PC-9 (cell line): Measurements from ENCODE around the gene ANO5. TPM values are rescaled to one million over a fixed set of nuclear protein-coding genes. Genes with fewer than 3 reads are reported as not detected.

ENCODE experiments used
- Bru-seq: library from RNA; stranded (reverse); fragments of 400-500 nt; gene quantifications from one replicate; lab custom pipeline; 2021; lab: Mats Ljungman, UMichigan
- BruChase-seq, 2 experiments: library from RNA; stranded (reverse); fragments of 400-500 nt; gene quantifications; one replicate each; lab custom pipeline; 2021; lab: Mats Ljungman, UMichigan
- BruUV-seq: library from RNA; stranded (reverse); fragments of 400-500 nt; replicated peaks from 2 replicates; lab custom pipeline; 2021; lab: Mats Ljungman, UMichigan
- CTCF ChIA-PET: fragments of 300-600 bp; sonication (Branson Sonifier 250); formaldehyde crosslinking; loops from one replicate; lab custom pipeline; 2022; ENCODE audit warnings: antibody characterized with exemption; lab: Charles Lee
- POLR2A ChIA-PET: fragments of 300-600 bp; sonication (Branson Sonifier 250); formaldehyde crosslinking; loops from one replicate; lab custom pipeline; 2022; ENCODE audit warnings: antibody characterized with exemption; ENCODE audit not compliant: unreplicated experiment; lab: Charles Lee
- DNase-seq, 2 experiments: peaks; one replicate each; pipeline versions ENCODE4 v3.0.0 to v3.0.0-alpha.2; 2015 to 2022; ENCODE audit warnings: mixed read lengths in 1 of 2
- H2AFZ ChIP-seq: fragments of 200-600 bp; sonication (generic); 2 replicates; pipeline ENCODE4 v1.8.1; 2017; ENCODE audit warnings: antibody characterized with exemption
- H3F3A ChIP-seq: fragments of 200-600 bp; sonication (generic); 2 replicates; pipeline ENCODE4 v1.8.1; 2017; ENCODE audit warnings: antibody characterized with exemption, mild to moderate bottlenecking, low read depth; ENCODE audit not compliant: insufficient read depth
- H3K27ac ChIP-seq: fragments of 200-600 bp; sonication (generic); 2 replicates; pipeline ENCODE4 v1.6.1; 2016; ENCODE audit warnings: mixed run types
- H3K27me3 ChIP-seq: fragments of 200-600 bp; sonication (generic); 2 replicates; pipeline ENCODE4 v1.6.1; 2016; ENCODE audit warnings: low read depth, mixed run types; ENCODE audit not compliant: insufficient read depth
- H3K36me3 ChIP-seq: fragments of 200-600 bp; sonication (generic); 2 replicates; pipeline ENCODE4 v1.6.1; 2016; ENCODE audit warnings: low read depth, mixed run types
- H3K4me1 ChIP-seq: fragments of 200-600 bp; sonication (generic); replicated peaks from 2 replicates; pipeline ENCODE4 v1.6.1; 2016; ENCODE audit warnings: mixed run types; ENCODE audit not compliant: insufficient read depth
- H3K4me2 ChIP-seq: fragments of 200-600 bp; sonication (generic); 2 replicates; pipeline ENCODE4 v1.6.1; 2017; ENCODE audit warnings: mixed run types
- H3K4me3 ChIP-seq: fragments of 200-600 bp; sonication (generic); 2 replicates; pipeline ENCODE4 v1.6.1; 2016; ENCODE audit warnings: mixed run types
- H3K79me2 ChIP-seq: fragments of 200-600 bp; sonication (generic); 2 replicates; pipeline ENCODE4 v1.6.1; 2017; ENCODE audit warnings: low read depth, mixed run types
- H3K9me2 ChIP-seq: fragments of 200-600 bp; sonication (generic); 2 replicates; pipeline ENCODE4 v1.8.1; 2017; ENCODE audit warnings: mild to moderate bottlenecking; ENCODE audit not compliant: insufficient read depth
- H3K9me3 ChIP-seq: fragments of 200-600 bp; sonication (generic); 2 replicates; pipeline ENCODE4 v1.8.1; 2016; ENCODE audit warnings: low read depth; ENCODE audit not compliant: insufficient read depth
- H4K20me1 ChIP-seq: fragments of 200-600 bp; sonication (generic); 2 replicates; pipeline ENCODE4 v1.8.1; 2017; ENCODE audit not compliant: insufficient read depth
- CTCF ChIP-seq: fragments of 200-600 bp; sonication (generic); conservative IDR thresholded peaks from 2 replicates; pipeline ENCODE4 v1.6.1; 2017; ENCODE audit warnings: mixed run types, antibody characterized with exemption, mild to moderate bottlenecking, moderate library complexity
- EZH2 ChIP-seq: fragments of 200-600 bp; sonication (generic); IDR thresholded peaks from 2 replicates; pipeline ENCODE4 v1.8.0; 2017; ENCODE audit warnings: antibody characterized with exemption, low read depth
- intact Hi-C: fragments of 100-400 bp; cut with micrococcal nuclease; formaldehyde crosslinking; loops from one replicate; pipeline ENCODE4 v1.10.0; 2022; ENCODE audit not compliant: unreplicated experiment
- long read RNA-seq: library from polyadenylated mRNA; stranded (forward); transcript quantifications from one replicate; pipeline ENCODE4 v2.0.0, GENCODE V29; 2022
- total RNA-seq: library from RNA; stranded (reverse); gene quantifications from 2 replicates; pipeline ENCODE4 v1.2.3, GENCODE V29; 2021

The ANO5 gene, protein sequence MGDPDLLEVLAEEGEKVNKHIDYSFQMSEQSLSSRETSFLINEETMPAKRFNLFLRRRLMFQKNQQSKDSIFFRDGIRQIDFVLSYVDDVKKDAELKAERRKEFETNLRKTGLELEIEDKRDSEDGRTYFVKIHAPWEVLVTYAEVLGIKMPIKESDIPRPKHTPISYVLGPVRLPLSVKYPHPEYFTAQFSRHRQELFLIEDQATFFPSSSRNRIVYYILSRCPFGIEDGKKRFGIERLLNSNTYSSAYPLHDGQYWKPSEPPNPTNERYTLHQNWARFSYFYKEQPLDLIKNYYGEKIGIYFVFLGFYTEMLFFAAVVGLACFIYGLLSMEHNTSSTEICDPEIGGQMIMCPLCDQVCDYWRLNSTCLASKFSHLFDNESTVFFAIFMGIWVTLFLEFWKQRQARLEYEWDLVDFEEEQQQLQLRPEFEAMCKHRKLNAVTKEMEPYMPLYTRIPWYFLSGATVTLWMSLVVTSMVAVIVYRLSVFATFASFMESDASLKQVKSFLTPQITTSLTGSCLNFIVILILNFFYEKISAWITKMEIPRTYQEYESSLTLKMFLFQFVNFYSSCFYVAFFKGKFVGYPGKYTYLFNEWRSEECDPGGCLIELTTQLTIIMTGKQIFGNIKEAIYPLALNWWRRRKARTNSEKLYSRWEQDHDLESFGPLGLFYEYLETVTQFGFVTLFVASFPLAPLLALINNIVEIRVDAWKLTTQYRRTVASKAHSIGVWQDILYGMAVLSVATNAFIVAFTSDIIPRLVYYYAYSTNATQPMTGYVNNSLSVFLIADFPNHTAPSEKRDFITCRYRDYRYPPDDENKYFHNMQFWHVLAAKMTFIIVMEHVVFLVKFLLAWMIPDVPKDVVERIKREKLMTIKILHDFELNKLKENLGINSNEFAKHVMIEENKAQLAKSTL
- total RNA-seq (not detected in 2 replicates), Bru-seq, nascent RNA (percentile 2 among the genes with signal in this experiment), BruChase-seq, experiment 1, labeled RNA remaining after a 2-hour chase (not detected), BruChase-seq, experiment 2, labeled RNA remaining after a 6-hour chase (percentile 1 among the genes with signal in this experiment)
- long read RNA-seq, partial matches to known transcripts, result 0 of 1 reads
- long read RNA-seq, other reads (novel, unspliced or antisense), result 1 of 1 reads

GRCh38 chr11:22192642-22193347 lies at the start of gene ANO5:
Gene ANO5 (plus strand): TSS chr11:22193085. CDS start chr11:22193493, 408 bp downstream.
- BruUV-seq, result no TSS peak
- no peak within 1 kb of the TSS for H3K4me3 ChIP-seq
- H3K4me1 ChIP-seq, result no peaks in the 10 kb centered on the region
- H3K9me2 ChIP-seq, result no peaks in the 10 kb centered on the region
- no peaks in the 10 kb centered on the region for H3K9me3 ChIP-seq
- H3K27me3 ChIP-seq, result no peaks in the 10 kb centered on the region
- TF ChIP-seq EZH2 (no peak), CTCF (no peak)
- H3K36me3 ChIP-seq, result no peaks in the 10 kb centered on the region
- intact Hi-C loops, result no loop called here
- H3F3A ChIP-seq, result no peaks in the 10 kb centered on the region
- ChIA-PET CTCF (no interaction called here), POLR2A (no interaction called here)
- no peak within 1 kb of the TSS for H2AFZ ChIP-seq
- no peak within 1 kb of the TSS for H3K4me2 ChIP-seq
- no peaks in the 10 kb centered on the region for H3K79me2 ChIP-seq
- no peak within 1 kb of the TSS for H3K27ac ChIP-seq
- H4K20me1 ChIP-seq, result no peaks in the 10 kb centered on the region
- DNase-seq, result no peak

DNA sequence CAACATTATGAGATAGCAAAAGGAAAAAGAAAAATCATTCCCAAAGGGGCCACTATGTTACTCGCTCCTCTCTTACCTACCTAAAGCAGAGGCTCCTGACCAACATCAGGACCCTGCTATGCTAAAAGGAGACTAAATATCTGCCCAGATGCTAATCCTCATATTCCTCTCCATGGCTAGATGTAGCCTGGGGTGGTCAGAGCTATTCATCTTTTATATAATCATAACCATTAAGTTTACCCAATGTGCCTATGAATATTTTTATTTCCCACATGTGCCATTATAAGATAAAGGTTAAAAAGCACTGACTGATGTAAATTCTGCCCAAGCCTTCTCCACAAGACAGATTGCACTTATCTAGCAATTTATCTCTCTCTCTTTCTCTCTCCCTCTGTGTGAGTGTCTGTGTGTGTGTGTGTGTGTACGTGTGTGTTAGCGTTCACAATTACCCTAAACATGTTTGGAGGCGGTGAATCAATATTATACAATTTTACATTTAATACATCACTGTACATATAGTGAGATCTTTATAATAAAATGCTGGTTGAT lies 41.2 kb upstream of the ANO5 start:
- no peak overlapping the region for H3K4me2 ChIP-seq
- BruUV-seq, result no TSS peak
- H3K9me2 ChIP-seq, result no peaks in the 10 kb centered on the region
- DNase-seq, result no peak
- no peak overlapping the region for H3K27ac ChIP-seq
- intact Hi-C loops, result no loop called here
- H3K27me3 ChIP-seq, result no peaks in the 10 kb centered on the region
- no peaks in the 10 kb centered on the region for H3F3A ChIP-seq
- H3K36me3 ChIP-seq, result no peaks in the 10 kb centered on the region
- no peaks in the 10 kb centered on the region for H3K4me1 ChIP-seq
- no peaks in the 10 kb centered on the region for H3K9me3 ChIP-seq
- no peak for TF ChIP-seq EZH2
- no peak for TF ChIP-seq CTCF
- no peak overlapping the region for H2AFZ ChIP-seq
- CTCF ChIA-PET, result no interaction called here
- POLR2A ChIA-PET, result no interaction called here
- no peak overlapping the region for H3K4me3 ChIP-seq
- H3K79me2 ChIP-seq, result no peaks in the 10 kb centered on the region
- no peaks in the 10 kb centered on the region for H4K20me1 ChIP-seq
